ENCODE data around the gene TBC1D4.

The TBC1D4 gene

DNA sequence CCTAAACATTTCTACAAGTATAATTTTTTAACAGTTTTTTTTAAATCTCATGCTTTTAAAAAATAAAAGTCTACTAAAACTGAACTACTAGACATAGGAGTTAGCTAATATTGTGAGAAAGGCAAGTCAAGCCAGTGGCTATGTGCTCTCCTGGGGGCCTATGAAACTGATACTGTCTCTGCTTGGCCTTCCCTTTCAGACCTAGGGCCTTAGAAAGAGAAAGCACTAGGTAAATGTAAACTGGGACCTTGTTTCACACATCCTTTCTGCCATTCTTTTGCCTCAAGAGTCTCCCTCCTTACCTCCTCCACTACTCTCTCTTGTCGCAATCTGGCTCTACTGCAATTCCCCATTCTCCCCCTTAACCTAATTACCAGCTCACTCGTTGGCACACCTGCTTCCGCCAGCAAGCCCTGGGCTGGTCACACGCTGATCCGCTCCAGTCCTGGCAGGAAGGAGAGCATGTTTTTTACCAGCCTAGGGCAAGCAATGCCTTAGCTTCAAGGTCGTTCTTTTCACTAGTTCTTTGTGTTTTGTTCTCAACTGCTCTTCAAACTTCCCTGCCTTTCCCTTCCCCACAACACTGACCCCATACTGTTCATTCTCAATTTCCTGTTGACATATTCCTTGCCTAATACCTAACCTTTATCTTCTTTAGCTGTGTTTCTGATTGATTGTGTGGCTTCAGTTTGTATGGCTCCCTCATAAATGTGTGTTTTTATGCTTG, 23.1 kb downstream of the TBC1D4 start:
- Histone ChIP-seq H3K9ac (no peak overlapping the region), H3K36me3 (peaks cover 24% of the 10 kb centered on the region), H3K4me3 (no peak overlapping the region), H3K4me1 (no peaks in the 10 kb centered on the region), H3K9me3 (peaks cover 11% of the 10 kb centered on the region), H3K4me2 (no peak overlapping the region), H4K20me1 (peaks cover 48% of the 10 kb centered on the region), H3K27me3 (no peaks in the 10 kb centered on the region), H3K27ac (no peak overlapping the region)
- no peak for TF ChIP-seq Cebpa-rat (IDR thresholded peaks at IDR 0.05)

DNA sequence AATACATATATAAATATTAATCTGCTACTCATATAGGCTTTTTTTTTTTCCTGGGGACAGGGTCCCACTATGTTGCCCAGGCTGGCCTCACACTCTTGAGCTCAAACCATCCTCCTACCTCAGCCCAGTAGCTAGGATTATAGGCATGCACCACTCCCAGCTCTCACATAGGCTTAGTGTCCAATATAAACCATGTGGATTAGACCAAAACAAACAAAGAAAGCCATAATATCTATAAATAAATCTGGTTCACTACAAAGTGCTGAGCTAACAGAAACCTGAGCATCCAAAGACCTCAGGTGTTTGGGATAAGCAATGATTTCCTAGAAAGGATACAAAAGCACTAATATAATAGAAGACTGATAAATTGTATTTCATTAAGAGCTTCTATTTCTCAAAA, 26.0 kb downstream of the TBC1D4 start:
- no peak for TF ChIP-seq Cebpa-rat (IDR thresholded peaks at IDR 0.05)
- Histone ChIP-seq H3K4me1 (no peaks in the 10 kb centered on the region), H3K9me3 (peaks cover 11% of the 10 kb centered on the region), H3K4me2 (no peak overlapping the region), H3K9ac (no peak overlapping the region), H3K4me3 (no peak overlapping the region), H3K27ac (no peak overlapping the region), H4K20me1 (peaks cover 39% of the 10 kb centered on the region), H3K27me3 (no peaks in the 10 kb centered on the region), H3K36me3 (peaks cover 23% of the 10 kb centered on the region)

DNA sequence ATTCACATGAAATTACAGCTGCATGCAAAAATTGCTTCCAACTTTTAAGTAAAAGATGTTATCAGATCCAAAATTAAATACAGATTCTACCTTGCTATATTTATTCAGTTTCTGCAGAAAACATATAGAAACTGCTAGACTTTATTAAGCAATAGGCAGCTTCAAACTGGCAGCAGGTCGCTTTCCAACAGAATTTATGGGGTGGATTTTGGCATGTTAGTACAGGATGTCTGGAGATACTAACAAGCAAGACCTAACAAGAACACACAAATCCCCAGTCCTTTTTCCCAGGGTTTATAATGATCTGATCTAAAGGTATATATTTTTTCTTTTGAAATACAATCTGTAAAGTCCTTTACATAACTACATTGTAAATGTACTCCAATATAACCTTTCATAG, 27.5 kb downstream of the TBC1D4 start:
- H3K9me3 ChIP-seq: peaks cover 11% of the 10 kb centered on the region
- no peak overlapping the region for H3K9ac ChIP-seq
- H3K4me3 ChIP-seq: no peak overlapping the region
- no peak overlapping the region for H3K27ac ChIP-seq
- no peaks in the 10 kb centered on the region for H3K27me3 ChIP-seq
- no peak for TF ChIP-seq Cebpa-rat (IDR thresholded peaks at IDR 0.05)
- H4K20me1 ChIP-seq: peaks cover 39% of the 10 kb centered on the region
- H3K4me2 ChIP-seq: no peak overlapping the region
- H3K4me1 ChIP-seq: no peaks in the 10 kb centered on the region
- H3K36me3 ChIP-seq: peaks cover 15% of the 10 kb centered on the region

DNA sequence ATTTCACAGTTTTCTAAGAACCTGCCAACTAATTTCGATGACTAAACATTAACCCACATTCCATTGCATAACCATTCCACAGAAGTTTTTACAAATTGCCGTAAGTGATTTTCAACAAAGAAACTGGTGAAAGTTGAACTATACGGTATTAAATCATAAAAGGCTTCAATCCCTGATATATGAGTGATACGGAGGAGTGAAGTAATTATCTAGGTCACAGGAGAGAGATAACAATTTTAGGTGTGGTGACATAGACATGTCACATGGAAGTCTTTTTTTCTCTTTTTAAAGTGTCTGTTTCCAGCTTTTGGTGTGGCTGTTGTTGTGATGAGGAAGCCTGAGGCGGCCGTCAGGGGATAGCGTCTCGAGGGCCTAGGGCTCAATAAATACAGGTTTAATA, 29.4 kb downstream of the TBC1D4 start:
- Histone ChIP-seq H3K9ac (no peak overlapping the region), H3K36me3 (peaks cover 7% of the 10 kb centered on the region), H3K27me3 (no peaks in the 10 kb centered on the region), H3K9me3 (peaks cover 9% of the 10 kb centered on the region), H3K4me1 (no peaks in the 10 kb centered on the region), H3K4me3 (no peak overlapping the region), H3K27ac (no peak overlapping the region), H4K20me1 (peaks cover 35% of the 10 kb centered on the region), H3K4me2 (no peak overlapping the region)
- no peak for TF ChIP-seq Cebpa-rat (IDR thresholded peaks at IDR 0.05)

DNA sequence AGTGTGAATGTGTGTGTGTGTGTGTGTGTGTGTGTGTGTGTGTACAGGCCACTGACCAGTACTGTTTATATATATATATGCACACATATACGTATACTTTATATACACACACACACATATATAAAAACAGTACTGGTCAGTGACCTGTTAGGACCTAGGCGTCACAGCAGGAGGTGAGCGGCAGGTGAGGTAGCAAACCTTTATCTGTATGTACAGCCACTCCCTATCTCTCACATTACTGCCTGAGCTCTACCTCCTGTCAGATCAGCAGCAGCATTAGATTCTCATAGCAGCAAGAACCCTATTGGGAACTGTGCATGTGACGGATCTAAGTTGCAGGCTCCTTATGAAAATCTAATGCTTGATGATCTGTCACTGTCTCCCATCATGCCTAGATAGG, 34.5 kb downstream of the TBC1D4 start:
- H3K9me3 ChIP-seq: peaks cover 10% of the 10 kb centered on the region; the same call in 1 of the 2 replicates
- no peak overlapping the region for H3K9ac ChIP-seq
- no peak for TF ChIP-seq Cebpa-rat (IDR thresholded peaks at IDR 0.05)
- no peak overlapping the region for H3K4me2 ChIP-seq
- no peak overlapping the region for H3K27ac ChIP-seq
- H3K36me3 ChIP-seq: peaks cover 13% of the 10 kb centered on the region
- no peaks in the 10 kb centered on the region for H3K4me1 ChIP-seq
- H3K27me3 ChIP-seq: no peaks in the 10 kb centered on the region
- H3K4me3 ChIP-seq: no peak overlapping the region
- H4K20me1 ChIP-seq: peaks cover 12% of the 10 kb centered on the region; the same call in 1 of the 2 replicates

DNA sequence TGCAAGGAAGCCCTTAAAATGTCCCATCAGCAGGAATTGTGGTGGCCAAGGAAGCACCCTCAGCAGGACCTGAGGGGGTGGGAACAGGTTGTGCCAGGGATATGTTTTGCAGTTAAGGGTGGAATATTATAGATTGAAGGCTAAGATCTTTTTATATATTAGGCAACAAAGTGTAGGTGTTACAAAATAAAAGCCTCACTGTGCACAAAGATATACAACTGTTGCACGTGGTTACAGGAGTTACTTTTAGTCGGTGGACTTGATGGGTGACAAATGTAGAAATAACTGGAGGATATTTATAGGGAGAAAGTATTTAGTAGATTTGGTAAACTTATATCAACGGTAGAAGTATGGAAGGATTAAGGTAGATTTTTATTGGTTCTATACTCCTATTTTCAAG, 35.1 kb downstream of the TBC1D4 start:
- Histone ChIP-seq H3K36me3 (peaks cover 13% of the 10 kb centered on the region), H3K27ac (no peak overlapping the region), H4K20me1 (peaks cover 8% of the 10 kb centered on the region; the same call in 1 of the 2 replicates), H3K4me3 (no peak overlapping the region), H3K9me3 (peaks cover 10% of the 10 kb centered on the region; the same call in 1 of the 2 replicates), H3K4me1 (no peaks in the 10 kb centered on the region), H3K9ac (no peak overlapping the region), H3K4me2 (no peak overlapping the region), H3K27me3 (no peaks in the 10 kb centered on the region)
- no peak for TF ChIP-seq Cebpa-rat (IDR thresholded peaks at IDR 0.05)

DNA sequence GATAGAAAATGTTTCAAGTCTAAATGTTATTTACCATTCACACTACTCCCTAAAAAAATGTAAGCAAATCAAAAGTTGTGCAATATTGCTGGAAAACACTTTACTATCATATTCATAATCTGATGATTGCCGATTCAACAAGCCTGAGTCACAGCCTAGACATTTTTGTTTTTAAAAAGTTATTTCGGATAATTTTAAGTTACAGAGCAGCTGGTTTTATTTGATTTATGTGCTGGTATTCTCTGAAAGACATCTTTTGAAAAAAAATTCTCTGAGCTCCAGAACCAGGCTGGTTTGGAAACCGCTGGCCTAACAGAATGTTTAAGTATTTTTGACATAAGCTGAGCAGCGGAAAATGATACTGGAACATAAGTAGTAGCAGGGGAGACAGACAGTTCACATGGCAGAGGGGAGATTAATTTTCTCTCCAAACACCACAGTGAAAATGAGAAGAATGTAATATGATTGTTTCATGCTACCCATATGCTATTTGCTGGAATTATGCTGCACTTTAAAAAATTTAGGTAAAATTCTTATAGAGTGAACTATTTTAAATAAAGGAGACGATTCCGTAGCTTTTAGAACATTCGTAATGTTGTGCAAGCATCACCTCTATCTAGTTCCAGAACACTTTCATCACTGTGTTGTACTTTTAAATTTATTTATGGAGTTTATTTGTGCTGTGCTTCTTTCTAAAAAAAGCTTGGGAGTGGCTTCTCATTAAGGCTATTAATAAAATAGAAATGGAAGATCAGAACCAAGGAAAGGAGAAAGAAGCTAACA, 36.1 kb downstream of the TBC1D4 start:
- H3K9me3 ChIP-seq: peaks cover 10% of the 10 kb centered on the region; the same call in 1 of the 2 replicates
- no peak overlapping the region for H3K9ac ChIP-seq
- TF ChIP-seq Cebpa-rat (IDR thresholded peaks at IDR 0.05): no peak
- H3K4me3 ChIP-seq: no peak overlapping the region
- H4K20me1 ChIP-seq: peaks cover 8% of the 10 kb centered on the region; the same call in 1 of the 2 replicates
- no peak overlapping the region for H3K27ac ChIP-seq
- H3K4me2 ChIP-seq: no peak overlapping the region
- peaks cover 13% of the 10 kb centered on the region for H3K36me3 ChIP-seq
- H3K4me1 ChIP-seq: no peaks in the 10 kb centered on the region
- H3K27me3 ChIP-seq: no peaks in the 10 kb centered on the region

DNA sequence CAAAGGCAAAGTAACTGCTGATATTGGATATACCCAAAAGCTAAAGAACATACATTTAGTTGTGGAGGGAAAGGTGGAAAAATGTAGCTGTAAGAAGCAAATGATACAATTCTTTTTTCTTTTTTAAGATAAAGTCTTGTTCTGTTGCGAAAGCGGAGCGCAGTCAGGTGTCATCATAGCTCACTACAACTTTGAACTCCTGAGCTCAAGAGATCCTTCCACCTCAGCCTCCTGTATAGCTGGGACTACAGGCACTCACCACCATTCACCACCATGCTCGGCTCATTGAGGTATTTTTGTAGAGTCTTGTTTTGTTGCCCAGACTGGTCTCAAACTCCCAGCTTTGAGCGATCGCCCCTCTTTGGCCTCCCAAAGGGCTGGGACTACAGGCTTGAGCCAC, 38.0 kb downstream of the TBC1D4 start:
- Histone ChIP-seq H3K27ac (no peak overlapping the region), H3K4me1 (no peaks in the 10 kb centered on the region), H3K9ac (no peak overlapping the region), H3K36me3 (peaks cover 9% of the 10 kb centered on the region; the same call in 1 of the 2 replicates), H3K4me2 (no peak overlapping the region), H4K20me1 (peaks cover 8% of the 10 kb centered on the region; the same call in 1 of the 2 replicates), H3K4me3 (no peak overlapping the region), H3K9me3 (peaks cover 10% of the 10 kb centered on the region; the same call in 1 of the 2 replicates), H3K27me3 (no peaks in the 10 kb centered on the region)
- TF ChIP-seq Cebpa-rat (IDR thresholded peaks at IDR 0.05): no peak

DNA sequence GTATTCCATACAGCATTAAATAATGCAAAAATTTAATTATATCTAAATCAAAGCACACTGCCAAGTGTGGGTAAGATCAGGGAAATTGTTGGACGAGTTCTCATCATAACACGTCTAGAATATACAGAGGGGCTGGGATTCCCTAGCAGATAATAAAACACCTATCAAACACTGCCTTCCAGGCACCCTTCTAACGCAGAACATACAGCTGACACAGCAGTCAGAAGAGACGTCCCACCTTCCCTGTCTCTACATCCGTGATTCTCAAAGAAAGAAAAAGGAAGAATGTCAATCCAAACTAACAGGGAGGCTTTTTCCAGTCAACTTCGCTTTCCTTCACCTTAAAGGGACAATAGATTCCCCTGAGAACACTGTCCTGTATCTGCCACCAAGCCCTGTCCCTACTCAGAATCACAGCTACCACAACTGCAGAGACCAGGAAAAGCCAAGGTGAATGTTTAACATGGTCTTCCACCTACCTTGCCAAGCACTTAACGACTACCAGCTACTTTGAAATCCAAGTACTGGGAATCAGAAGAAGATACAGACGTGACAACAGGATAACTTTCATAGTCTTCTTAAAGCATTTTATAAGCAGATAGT, 38.5 kb downstream of the TBC1D4 start:
- Histone ChIP-seq H3K27ac (no peak overlapping the region), H3K9ac (no peak overlapping the region), H3K36me3 (peaks cover 9% of the 10 kb centered on the region; the same call in 1 of the 2 replicates), H3K4me3 (no peak overlapping the region), H3K9me3 (peaks cover 10% of the 10 kb centered on the region; the same call in 1 of the 2 replicates), H3K4me1 (no peaks in the 10 kb centered on the region), H3K27me3 (no peaks in the 10 kb centered on the region), H4K20me1 (peaks cover 8% of the 10 kb centered on the region; the same call in 1 of the 2 replicates), H3K4me2 (no peak overlapping the region)
- TF ChIP-seq Cebpa-rat (IDR thresholded peaks at IDR 0.05): no peak
